HL-60 (cell line): Measurements from ENCODE around the gene TDRD12.

Experiments
- CTCF ChIP-seq: IDR thresholded peaks from one replicate; pipeline ENCODE4 v1.5.1; 2011; ENCODE audit warnings: low read length, control low read depth, inconsistent platforms; ENCODE audit not compliant: insufficient read depth
- POLR2AphosphoS5 ChIP-seq: IDR thresholded peaks from 2 replicates; pipeline ENCODE4 v1.6.1; 2012; ENCODE audit warnings: low read depth
- REST ChIP-seq: IDR thresholded peaks from 2 replicates; pipeline ENCODE4 v1.6.1; 2012; ENCODE audit warnings: low read depth; ENCODE audit not compliant: insufficient replicate concordance

- TF ChIP-seq CTCF (no peak), REST (no peak), POLR2AphosphoS5 (no peak)
These were observed 38.6 kb upstream of the TDRD12 start for GRCh38 chr19:32680986-32681385.
